Retinal pigment epithelial cell (primary cell): ENCODE data around the gene NUPR1.
"Not testable (repeated sequence)": the region's sequence is repeated elsewhere in the genome, so short reads cannot be mapped to it uniquely, and the experiment has no call there.

Experiments
- DNase-seq: peaks from one replicate; pipeline ENCODE4 v3.0.0-alpha.2; 2010; ENCODE audit warnings: low read depth
- H3K4me3 ChIP-seq: 2 replicates; pipeline ENCODE4 v1.5.1; 2011; ENCODE audit warnings: mild to moderate bottlenecking, low read length, control low read depth, moderate library complexity
- CTCF ChIP-seq: conservative IDR thresholded peaks from 2 replicates; pipeline ENCODE4 v1.5.1; 2011; ENCODE audit warnings: low read depth, low read length, control low read depth, inconsistent platforms

Gene NUPR1

GRCh38 chr16:28495098-28495793 is 43.5 kb downstream of the NUPR1 start:
- DNase-seq: no peak
- TF ChIP-seq CTCF: no peak
- no peak overlapping the region for H3K4me3 ChIP-seq

- H3K4me3 ChIP-seq: no peak within 1 kb of the TSS
- no peak for DNase-seq
- TF ChIP-seq CTCF: no peak
These were observed 44.5 kb downstream of the NUPR1 start, which contains the start of gene APOBR for GRCh38 chr16:28494121-28494851. APOBR (plus strand) TSS chr16:28494643; CDS start chr16:28494682, 39 bp downstream.

GRCh38 chr16:28492511-28492910 is 46.3 kb downstream of the NUPR1 start:
- H3K4me3 ChIP-seq: peak overlapping the region; percentile 97
- no peak for DNase-seq

GRCh38 chr16:28491970-28492474 is 46.8 kb downstream of the NUPR1 start, which contains the start of gene CLN3:
CLN3 (minus strand) TSS chr16:28492074; CDS start chr16:28491759, 315 bp downstream.
- TF ChIP-seq CTCF: no peak
- peak; percentile 81 for DNase-seq
- H3K4me3 ChIP-seq: peak within 1 kb of the TSS; percentile 97

More at GRCh38 chr16:28492511-28492910, 46.3 kb downstream of the NUPR1 start:
- TF ChIP-seq CTCF: no peak

GRCh38 chr16:28491230-28491969 is 47.4 kb downstream of the NUPR1 start:
- H3K4me3 ChIP-seq: peak overlapping the region; percentile 97
- TF ChIP-seq CTCF: peak; percentile 44
- DNase-seq: no peak

- DNase-seq: no peak
- TF ChIP-seq CTCF: no peak
- no peak overlapping the region for H3K4me3 ChIP-seq
These were observed 52.5 kb downstream of the NUPR1 start for GRCh38 chr16:28486266-28486665.

- H3K4me3 ChIP-seq, DNase-seq: not testable (repeated sequence)
These were observed 55.4 kb downstream of the NUPR1 start for GRCh38 chr16:28483361-28483760.
